Ammon's horn (tissue), 1 donor: Measurements from ENCODE around the gene RECK.
"Not testable (repeated sequence)": the region's sequence is repeated elsewhere in the genome, so short reads cannot be mapped to it uniquely, and the experiment has no call there.

ENCODE experiments used
- DNase-seq: peaks from one replicate; pipeline ENCODE4 v3.0.0-alpha.2; 2016; ENCODE audit warnings: low spot score

The RECK gene

GRCh38 chr9:36036780-36037548, at the start of gene RECK:
Gene RECK (plus strand): TSS chr9:36036913. CDS start chr9:36036999, 86 bp downstream.
- peak; percentile 92 for DNase-seq

DNA sequence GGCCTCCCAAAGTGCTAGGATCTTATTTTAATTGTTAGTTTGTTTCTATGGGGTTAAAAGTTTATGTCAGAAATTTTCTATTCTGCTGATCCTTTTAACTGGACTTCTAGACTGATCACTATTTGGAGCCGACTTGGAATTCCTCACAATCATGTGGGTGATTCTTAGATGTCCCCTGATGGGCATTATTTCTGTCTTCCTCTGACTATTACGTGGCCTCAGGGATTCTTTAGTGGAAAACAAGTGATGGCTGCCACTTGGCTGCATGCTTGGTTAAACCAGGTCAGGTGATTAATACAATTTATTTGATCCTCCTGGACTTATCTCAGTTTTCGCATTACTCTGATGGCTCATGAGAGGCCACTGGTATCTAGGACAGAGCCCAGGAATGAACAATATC, 46.6 kb upstream of the RECK start:
- no peak for DNase-seq

- DNase-seq: not testable (repeated sequence)
Measured at GRCh38 chr9:35993136-35993535, 43.6 kb upstream of the RECK start.

GRCh38 chr9:35993976-35994720, 42.6 kb upstream of the RECK start:
- no peak for DNase-seq

DNA sequence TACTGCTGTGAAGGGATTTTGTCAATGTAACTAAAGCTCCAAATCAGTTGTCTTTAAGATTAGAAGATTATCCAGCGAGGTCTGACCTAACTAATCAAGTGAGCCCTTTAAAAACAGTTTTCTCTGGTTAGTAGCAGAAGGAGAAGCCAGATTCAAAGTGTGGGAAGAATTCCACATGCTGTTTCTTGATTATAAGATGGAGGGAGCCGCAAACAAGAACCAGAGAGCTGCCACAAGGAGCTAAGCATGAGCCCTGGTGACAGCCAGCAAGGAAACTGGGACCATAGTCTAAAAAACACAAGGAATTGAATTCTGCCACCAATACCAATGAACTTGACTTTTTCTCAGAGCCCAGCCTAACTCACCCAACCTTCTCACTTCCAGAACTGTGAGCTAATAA, 41.8 kb upstream of the RECK start:
- no peak for DNase-seq

GRCh38 chr9:35996358-35996970, 40.2 kb upstream of the RECK start:
- DNase-seq: no peak

DNA sequence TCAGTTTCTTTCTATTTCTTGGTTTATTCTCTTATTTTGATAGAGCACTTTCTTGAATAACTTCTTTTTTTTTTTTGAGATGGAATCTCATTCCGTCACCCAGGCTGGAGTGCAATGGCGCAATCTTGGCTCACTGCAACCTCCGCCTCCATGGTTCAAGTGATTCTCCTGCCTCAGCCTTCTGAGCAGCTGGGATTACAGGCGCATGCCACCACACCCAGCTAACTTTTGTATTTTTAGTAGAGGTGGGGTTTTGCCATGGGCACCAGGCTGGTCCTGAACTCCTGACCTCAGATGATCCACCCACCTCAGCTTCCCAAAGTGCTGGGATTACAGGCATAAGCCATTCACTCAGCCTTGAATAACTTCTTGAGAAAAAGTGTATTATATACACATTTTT, 39.7 kb upstream of the RECK start:
- DNase-seq: not testable (repeated sequence)

GRCh38 chr9:35998333-35998732, 38.4 kb upstream of the RECK start:
- no peak for DNase-seq

- DNase-seq: no peak
Measured at GRCh38 chr9:36005891-36006290, 30.8 kb upstream of the RECK start.

GRCh38 chr9:36006549-36007315, 30.0 kb upstream of the RECK start:
- DNase-seq: no peak

DNA sequence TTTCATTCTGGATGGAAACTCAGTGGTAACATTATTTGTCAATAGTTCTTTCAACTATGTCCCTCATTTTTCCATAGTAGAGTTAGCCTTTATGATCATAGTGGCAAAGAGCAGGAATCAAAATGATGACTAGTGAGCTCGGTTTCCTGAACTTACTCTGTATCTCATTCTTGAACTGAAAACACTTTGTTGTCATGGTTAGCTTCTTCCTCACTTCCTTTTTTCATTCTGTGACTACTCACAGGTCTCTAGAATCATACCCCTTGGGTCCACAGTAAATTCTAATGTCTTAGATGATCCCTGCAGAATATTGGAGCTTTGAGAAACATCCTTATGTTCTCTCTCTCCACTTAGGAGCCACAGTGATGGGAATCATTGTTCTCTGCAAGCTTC, 29.4 kb upstream of the RECK start:
- no peak for DNase-seq

GRCh38 chr9:36007852-36008251, 28.9 kb upstream of the RECK start:
- no peak for DNase-seq

GRCh38 chr9:36008774-36009300, 27.9 kb upstream of the RECK start:
- DNase-seq: peak; percentile 66

- no peak for DNase-seq
Measured at GRCh38 chr9:36011379-36011778, 25.3 kb upstream of the RECK start.

- DNase-seq: no peak
Measured at GRCh38 chr9:36017278-36017677, 19.4 kb upstream of the RECK start.

DNA sequence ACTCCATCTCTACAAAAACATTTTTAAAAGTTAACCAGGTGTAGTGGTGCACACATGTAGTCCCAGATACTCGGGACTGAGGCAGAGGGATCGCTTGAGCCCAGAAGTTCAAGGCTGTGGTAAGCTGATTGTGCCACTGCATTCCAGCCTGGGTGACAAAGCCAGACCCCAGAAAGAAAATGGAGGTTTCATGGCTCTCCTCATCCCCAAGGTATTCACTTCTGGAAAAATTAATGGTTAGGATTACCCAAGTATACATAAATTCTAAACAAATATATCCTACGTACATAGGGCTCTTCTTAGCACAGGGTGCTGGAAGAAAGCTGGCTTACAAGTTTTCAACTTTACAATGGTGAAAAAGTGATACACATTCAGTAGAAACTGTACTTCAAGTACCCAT, 18.6 kb upstream of the RECK start:
- no peak for DNase-seq

DNA sequence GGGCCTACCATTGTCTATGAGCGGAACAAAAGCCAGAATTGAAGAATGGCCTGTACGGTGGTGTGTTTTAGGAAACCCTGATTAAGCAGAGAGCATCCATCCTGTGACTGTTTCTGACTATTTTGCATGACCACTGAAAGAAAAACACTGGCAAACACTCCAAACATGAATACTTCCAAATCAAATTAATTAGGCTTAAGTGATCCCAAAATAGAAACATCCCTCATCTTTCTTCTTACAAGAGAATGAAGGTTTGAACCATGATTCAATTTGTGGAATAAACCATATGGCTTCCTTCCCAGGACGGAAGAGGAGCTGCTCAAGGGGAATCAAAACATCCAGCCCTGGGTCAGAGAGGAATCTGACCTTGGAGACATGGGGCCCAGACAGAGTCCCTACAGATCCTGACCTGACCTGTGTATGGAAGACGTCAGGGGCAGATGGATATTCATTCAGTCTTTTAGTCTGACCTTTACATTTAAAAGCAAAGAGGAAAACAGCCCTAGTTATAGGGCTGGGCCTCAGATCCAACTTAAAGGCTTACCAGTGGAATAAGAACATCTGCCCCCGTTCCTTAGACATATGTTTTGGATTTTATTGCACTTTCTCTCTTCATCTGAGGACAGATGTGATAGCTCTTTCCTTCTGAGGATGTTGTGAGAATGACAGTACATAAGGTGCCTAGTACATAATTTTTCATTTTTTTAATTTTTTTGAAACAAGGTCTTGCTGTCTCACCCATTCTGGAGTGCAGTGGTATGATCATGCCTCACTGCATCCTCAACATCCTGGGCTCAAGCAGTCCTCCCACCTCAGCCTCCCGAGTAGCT, 17.6 kb upstream of the RECK start:
- DNase-seq: no peak

DNA sequence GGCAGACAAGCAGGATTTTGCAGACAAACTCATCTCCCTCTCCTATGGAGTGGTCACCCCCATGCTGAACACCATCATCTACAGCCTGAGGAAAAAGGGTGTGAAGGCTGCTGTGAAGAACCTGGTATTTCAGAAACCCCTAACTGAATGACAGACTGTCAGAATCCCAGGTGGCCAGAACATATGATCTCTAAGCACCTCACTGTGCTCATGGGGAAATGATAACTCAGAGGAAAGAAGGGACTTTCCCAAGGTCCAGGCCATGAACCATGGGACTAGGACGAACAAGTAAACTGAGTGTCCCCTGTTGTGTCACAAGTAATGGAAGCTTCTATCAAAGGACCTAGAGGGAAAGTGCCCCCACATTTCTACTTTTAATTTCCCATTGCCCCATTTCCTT, 14.7 kb upstream of the RECK start:
- no peak for DNase-seq

DNA sequence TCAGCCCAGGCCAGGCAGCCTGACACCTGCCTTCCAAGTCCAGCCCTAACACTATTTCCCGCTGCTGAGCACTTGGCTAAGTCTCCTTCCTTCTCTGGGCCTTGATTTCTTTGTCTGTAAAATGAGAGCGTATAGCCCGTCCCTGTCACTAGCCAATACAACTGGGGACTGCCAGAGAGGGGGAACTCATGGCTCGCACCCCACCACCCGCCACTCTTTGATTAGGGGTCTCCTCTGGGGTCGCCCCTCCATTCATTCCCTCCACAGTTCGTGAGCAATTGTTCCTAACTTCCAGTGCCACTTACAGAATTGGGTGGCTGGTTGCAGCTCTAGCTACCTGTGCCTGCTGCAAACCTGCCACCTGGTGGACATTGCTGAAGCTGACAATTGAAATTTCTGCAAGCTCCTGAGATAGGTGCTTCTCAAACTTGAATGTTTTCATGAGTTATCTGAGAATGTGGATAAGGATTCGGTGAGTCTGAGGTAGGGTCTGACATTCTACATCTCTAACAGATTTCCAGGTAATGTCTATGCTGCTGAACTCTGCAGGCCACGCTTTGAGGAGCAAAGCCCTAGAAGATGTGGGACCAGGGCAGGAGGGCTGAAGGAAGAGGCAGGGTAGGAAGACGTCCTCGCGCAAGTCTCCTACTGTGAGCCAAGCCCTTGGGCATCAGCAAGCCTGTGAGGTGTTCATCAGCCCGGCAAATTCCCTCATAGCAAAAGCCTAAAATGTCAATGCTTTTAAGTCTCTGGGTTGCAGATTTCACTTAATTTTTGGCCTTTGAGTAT, 13.3 kb upstream of the RECK start:
- peak; percentile 75 for DNase-seq

DNA sequence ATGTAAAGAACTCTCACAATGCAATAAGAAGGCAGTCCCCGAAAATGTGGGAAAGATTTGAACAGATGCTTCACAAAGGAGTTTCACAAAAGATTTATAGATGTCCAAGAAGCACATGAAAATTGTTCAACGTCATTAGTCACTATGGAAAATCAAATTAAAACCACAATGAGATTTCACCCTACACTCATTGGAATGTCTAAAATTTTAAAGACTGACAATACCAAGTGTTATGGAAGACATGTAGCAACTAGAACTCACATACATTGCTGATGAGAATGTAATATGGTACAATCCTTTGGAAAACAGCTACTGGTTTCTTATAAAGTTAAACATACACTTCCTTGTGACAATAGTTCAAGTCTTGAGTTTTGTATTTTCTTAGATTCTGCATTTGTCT, 11.0 kb upstream of the RECK start:
- no peak for DNase-seq
